MCF 10A (cell line): ENCODE results near the gene ARMC9. TPM values are rescaled to one million over a fixed set of nuclear protein-coding genes. Genes with fewer than 3 reads are reported as not detected.

Source experiments
- BruUV-seq: library from RNA; stranded (reverse); fragments of 400-500 nt; replicated peaks from 2 replicates; lab custom pipeline; 2021; lab: Mats Ljungman, UMichigan
- CTCF ChIA-PET: fragments of 300-600 bp; sonication (Branson Sonifier 250); formaldehyde crosslinking; extraction: SDS; loops from one replicate; lab custom pipeline; 2021; ENCODE audit warnings: antibody characterized with exemption, inconsistent platforms; lab: Yijun Ruan, JAX
- POLR2A ChIA-PET: fragments of 300-600, 350-650 bp; sonication (Branson Sonifier 250); formaldehyde crosslinking; extraction: SDS; loops from one replicate; lab custom pipeline; 2020; ENCODE audit warnings: antibody characterized with exemption, inconsistent platforms; lab: Yijun Ruan, JAX
- DNase-seq: peaks from one replicate; pipeline ENCODE4 v3.0.0-alpha.2; 2018; ENCODE audit not compliant: unreplicated experiment
- H3K27ac Mint-ChIP-seq: one replicate; pipeline ENCODE4 v1.8.0; 2022; ENCODE audit warnings: mild to moderate bottlenecking, low read depth, mixed read lengths; ENCODE audit not compliant: unreplicated experiment
- H3K27me3 Mint-ChIP-seq: one replicate; pipeline ENCODE4 v1.8.0; 2022; ENCODE audit warnings: mixed read lengths; ENCODE audit not compliant: insufficient read depth, unreplicated experiment
- H3K36me3 Mint-ChIP-seq: one replicate; pipeline ENCODE4 v1.8.0; 2022; ENCODE audit warnings: mild to moderate bottlenecking, moderate library complexity, mixed read lengths; ENCODE audit not compliant: insufficient read depth, unreplicated experiment
- H3K4me1 Mint-ChIP-seq: one replicate; pipeline ENCODE4 v1.8.0; 2022; ENCODE audit warnings: mixed read lengths; ENCODE audit not compliant: insufficient read depth, unreplicated experiment
- H3K4me3 Mint-ChIP-seq: one replicate; pipeline ENCODE4 v1.8.0; 2022; ENCODE audit warnings: mild to moderate bottlenecking, moderate library complexity, mixed read lengths; ENCODE audit not compliant: unreplicated experiment
- H3K9me3 Mint-ChIP-seq: one replicate; pipeline ENCODE4 v1.8.0; 2022; ENCODE audit warnings: mixed read lengths; ENCODE audit not compliant: unreplicated experiment
- CTCF ChIP-seq: fragments of 200-600 bp; IDR thresholded peaks from one replicate; pipeline ENCODE4 v1.8.0; 2022; ENCODE audit warnings: antibody characterized with exemption, mild to moderate bottlenecking; ENCODE audit not compliant: unreplicated experiment
- intact Hi-C: fragments of 100-400 bp; cut with micrococcal nuclease; formaldehyde crosslinking; loops from 2 replicates; pipeline ENCODE4 v1.14.1; 2022
- total RNA-seq: library from RNA; stranded (reverse); gene quantifications from 2 replicates; pipeline ENCODE4 v1.2.3, GENCODE V29; 2022

Gene ARMC9
- total RNA-seq, 1 experiment from 2014 or later, result 16.5 TPM

GRCh38 chr2:231219289-231219688, 20.9 kb downstream of the ARMC9 start:
- Mint-ChIP-seq H3K4me3 (no peak overlapping the region), H3K9me3 (no peaks in the 10 kb centered on the region), H3K27me3 (no peaks in the 10 kb centered on the region), H3K36me3 (peaks cover 43% of the 10 kb centered on the region), H3K27ac (no peak overlapping the region), H3K4me1 (no peaks in the 10 kb centered on the region)
- ChIA-PET CTCF (interaction anchor here (0.5 to 1.9 kb wide), 4 partner anchors 7 to 186 kb away, joined by 3 to 7 read pairs (median 4); no protein-coding TSS in a partner anchor), POLR2A (no interaction called here)
- DNase-seq, result no peak
- no TSS peak for BruUV-seq
- no peak for TF ChIP-seq CTCF
- intact Hi-C loops, result no loop called here

DNA sequence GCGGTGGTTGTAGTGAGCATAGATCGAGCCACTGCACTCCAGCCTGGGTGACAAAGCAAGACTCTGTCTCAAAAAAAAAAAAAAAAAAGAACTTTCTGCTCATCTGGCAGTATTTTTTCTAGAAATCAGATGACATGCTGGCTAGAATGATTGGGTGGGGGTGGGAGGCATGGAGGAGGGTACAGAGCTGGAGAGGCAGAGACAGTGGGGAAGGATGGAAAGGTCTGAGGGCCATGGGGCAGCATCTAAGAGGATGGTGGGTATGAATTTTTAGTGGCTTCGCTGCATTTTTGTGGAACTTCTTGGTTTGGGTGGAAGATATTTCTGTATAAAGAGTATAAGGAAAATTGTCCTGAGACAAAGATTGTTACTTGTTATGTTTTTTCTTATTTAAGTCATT, 23.3 kb downstream of the ARMC9 start:
- no peaks in the 10 kb centered on the region for H3K27me3 Mint-ChIP-seq
- DNase-seq, result no peak
- ChIA-PET CTCF (interaction anchor here (10.6 kb wide), 1 partner anchor 188 kb away, joined by 156 read pairs; no protein-coding TSS in a partner anchor), POLR2A (no interaction called here)
- no peaks in the 10 kb centered on the region for H3K9me3 Mint-ChIP-seq
- peaks cover 37% of the 10 kb centered on the region for H3K36me3 Mint-ChIP-seq
- intact Hi-C loops, result no loop called here
- no peak for TF ChIP-seq CTCF
- no peaks in the 10 kb centered on the region for H3K4me1 Mint-ChIP-seq
- H3K4me3 Mint-ChIP-seq, result no peak overlapping the region
- BruUV-seq, result no TSS peak
- no peak overlapping the region for H3K27ac Mint-ChIP-seq

DNA sequence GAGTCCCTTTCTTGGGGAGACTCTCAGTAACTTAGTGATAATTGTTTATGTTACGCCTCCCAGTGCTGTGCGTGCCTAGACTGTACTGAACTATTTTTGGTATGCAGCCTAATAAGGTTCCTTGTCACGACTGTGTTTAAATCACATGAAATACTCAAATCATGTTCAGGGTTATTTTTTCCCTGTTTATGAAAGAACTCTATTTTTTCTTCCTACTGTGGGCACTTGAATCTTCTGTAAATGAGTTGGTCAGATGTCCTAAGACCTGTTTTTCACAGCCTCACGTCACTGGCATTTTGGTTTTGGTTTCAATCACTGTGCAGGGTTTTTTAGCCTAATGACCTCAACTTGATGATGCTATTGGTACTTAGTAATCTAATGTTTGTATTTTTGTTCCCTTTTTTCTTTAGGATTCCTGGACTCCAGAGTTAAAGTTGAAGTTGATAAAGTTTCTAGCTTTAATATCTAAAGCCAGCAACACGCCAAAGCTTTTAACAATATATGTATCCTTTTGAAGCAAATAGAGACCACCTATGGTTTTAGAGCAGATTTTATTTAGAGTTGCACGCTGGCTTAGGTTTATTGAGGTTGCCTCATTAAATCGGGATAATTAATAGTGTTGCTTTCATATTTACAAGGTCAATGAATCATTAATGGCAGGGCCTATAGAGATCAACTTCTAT, 24.0 kb downstream of the ARMC9 start:
- no peak overlapping the region for H3K27ac Mint-ChIP-seq
- H3K9me3 Mint-ChIP-seq, result no peaks in the 10 kb centered on the region
- H3K4me3 Mint-ChIP-seq, result no peak overlapping the region
- H3K4me1 Mint-ChIP-seq, result no peaks in the 10 kb centered on the region
- no peak for DNase-seq
- ChIA-PET CTCF (interaction anchor here (10.6 kb wide), 1 partner anchor 187 kb away, joined by 156 read pairs; no protein-coding TSS in a partner anchor), POLR2A (no interaction called here)
- TF ChIP-seq CTCF, result no peak
- no peaks in the 10 kb centered on the region for H3K27me3 Mint-ChIP-seq
- peaks cover 37% of the 10 kb centered on the region for H3K36me3 Mint-ChIP-seq
- intact Hi-C loops, result no loop called here
- no TSS peak for BruUV-seq

- BruUV-seq, result no TSS peak
- ChIA-PET CTCF (interaction anchor here (10.6 kb wide), 1 partner anchor 187 kb away, joined by 156 read pairs; no protein-coding TSS in a partner anchor), POLR2A (interaction anchor here (0.8 kb wide), 1 partner anchor 22 kb away, joined by 4 read pairs; no protein-coding TSS in a partner anchor)
- no peaks in the 10 kb centered on the region for H3K9me3 Mint-ChIP-seq
- peaks cover 33% of the 10 kb centered on the region for H3K36me3 Mint-ChIP-seq
- H3K27ac Mint-ChIP-seq, result no peak overlapping the region
- H3K4me3 Mint-ChIP-seq, result no peak overlapping the region
- no peaks in the 10 kb centered on the region for H3K4me1 Mint-ChIP-seq
- no peaks in the 10 kb centered on the region for H3K27me3 Mint-ChIP-seq
- DNase-seq, result no peak
- intact Hi-C loops, result no loop called here
- TF ChIP-seq CTCF, result no peak
Measured at GRCh38 chr2:231223001-231223375, 24.6 kb downstream of the ARMC9 start.
